ENCODE data around the gene DELE1. TPM values are rescaled to one million over a fixed set of nuclear protein-coding genes. Genes with fewer than 3 reads are reported as not detected.

Gene DELE1
- total RNA-seq, 1 experiment from 2014 or later: 67.6 TPM

DNA sequence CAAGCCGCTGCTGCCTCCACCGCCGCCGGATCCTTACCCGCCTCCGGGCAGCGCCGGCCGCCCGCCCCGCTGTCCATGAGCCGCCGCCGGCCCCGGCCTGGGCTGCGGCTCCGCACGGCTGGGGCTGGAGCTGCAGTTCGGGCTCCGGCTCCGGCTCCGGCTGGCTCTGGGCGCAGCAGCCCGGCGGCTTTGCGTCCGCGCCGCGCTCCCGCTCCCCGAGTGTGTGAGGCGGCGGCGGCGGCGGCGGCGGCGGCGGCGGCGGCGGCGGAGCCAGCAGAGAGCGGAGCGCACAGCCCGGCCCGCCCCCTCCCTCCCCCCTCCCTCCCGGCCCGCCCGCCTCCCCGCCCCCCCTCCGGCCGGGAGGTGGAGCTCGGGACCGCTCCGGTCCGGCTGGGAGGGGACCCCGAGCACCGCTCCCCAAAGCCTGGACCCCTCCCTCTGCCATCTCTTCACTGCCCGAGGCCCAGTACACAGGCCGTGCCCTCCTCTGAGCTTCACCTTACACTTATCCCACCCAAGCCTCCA lies 45.4 kb upstream of the DELE1 start, which contains the start of gene PCDH1:
Gene PCDH1 (minus strand): TSS at position 225 of the 525 bp plus-strand sequence. CDS start 148 bp downstream, at position 77.
- Mint-ChIP-seq H3K4me1 (ENCODE audit: low read depth, unreplicated experiment) (peaks cover 33% of the 10 kb centered on the region), H3K36me3 (ENCODE audit: insufficient read depth, unreplicated experiment) (peaks cover 7% of the 10 kb centered on the region), H3K4me3 (ENCODE audit: unreplicated experiment) (peak within 1 kb of the TSS; percentile 77), H3K9me3 (ENCODE audit: unreplicated experiment) (no peaks in the 10 kb centered on the region), H3K27me3 (ENCODE audit: insufficient read depth, unreplicated experiment) (peaks cover 24% of the 10 kb centered on the region), H3K27ac (ENCODE audit: unreplicated experiment) (no peak within 1 kb of the TSS)
- intact Hi-C loops (cut with micrococcal nuclease; ENCODE audit: unreplicated experiment): loop anchor here (2.0 kb wide), 1 partner anchor 115 kb away; no protein-coding TSS in a partner anchor
- BruUV-seq (replicated peaks): no TSS peak
- ChIA-PET POLR2A (interaction anchor here (1.4 kb wide), 1 partner anchor 28 kb away, joined by 4 read pairs; no protein-coding TSS in a partner anchor), CTCF (interaction anchor here (0.6 to 3.9 kb wide), 26 partner anchors 13 to 209 kb away, joined by 3 to 54 read pairs (median 6); partner anchors contain the start of gene DELE1)
- H3K27me3 ChIP-seq (replicated peaks; ENCODE audit: control insufficient read depth, insufficient read depth, low read length): peaks cover 5% of the 10 kb centered on the region
- no peaks in the 10 kb centered on the region for H3K9me3 ChIP-seq
- peak in 1 of 2 experiments; percentile 48 for DNase-seq
- H3K4me1 ChIP-seq: peaks cover 37% of the 10 kb centered on the region
- H3K36me3 ChIP-seq (ENCODE audit: control insufficient read depth, insufficient read depth, low read length): no peaks in the 10 kb centered on the region; the same call in 1 of the 2 replicates
- TF ChIP-seq, protein P1, sequence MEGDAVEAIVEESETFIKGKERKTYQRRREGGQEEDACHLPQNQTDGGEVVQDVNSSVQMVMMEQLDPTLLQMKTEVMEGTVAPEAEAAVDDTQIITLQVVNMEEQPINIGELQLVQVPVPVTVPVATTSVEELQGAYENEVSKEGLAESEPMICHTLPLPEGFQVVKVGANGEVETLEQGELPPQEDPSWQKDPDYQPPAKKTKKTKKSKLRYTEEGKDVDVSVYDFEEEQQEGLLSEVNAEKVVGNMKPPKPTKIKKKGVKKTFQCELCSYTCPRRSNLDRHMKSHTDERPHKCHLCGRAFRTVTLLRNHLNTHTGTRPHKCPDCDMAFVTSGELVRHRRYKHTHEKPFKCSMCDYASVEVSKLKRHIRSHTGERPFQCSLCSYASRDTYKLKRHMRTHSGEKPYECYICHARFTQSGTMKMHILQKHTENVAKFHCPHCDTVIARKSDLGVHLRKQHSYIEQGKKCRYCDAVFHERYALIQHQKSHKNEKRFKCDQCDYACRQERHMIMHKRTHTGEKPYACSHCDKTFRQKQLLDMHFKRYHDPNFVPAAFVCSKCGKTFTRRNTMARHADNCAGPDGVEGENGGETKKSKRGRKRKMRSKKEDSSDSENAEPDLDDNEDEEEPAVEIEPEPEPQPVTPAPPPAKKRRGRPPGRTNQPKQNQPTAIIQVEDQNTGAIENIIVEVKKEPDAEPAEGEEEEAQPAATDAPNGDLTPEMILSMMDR (IDR thresholded peaks at IDR 0.05; ENCODE audit: insufficient read depth in 1 of 2, low read depth in 1 of 2, low read length in 1 of 2, severe bottlenecking in 1 of 2, unreplicated experiment in 1 of 2): no peak
- peak within 1 kb of the TSS; percentile 60 for H3K4me3 ChIP-seq (ENCODE audit: low read depth, low read length)

DNA sequence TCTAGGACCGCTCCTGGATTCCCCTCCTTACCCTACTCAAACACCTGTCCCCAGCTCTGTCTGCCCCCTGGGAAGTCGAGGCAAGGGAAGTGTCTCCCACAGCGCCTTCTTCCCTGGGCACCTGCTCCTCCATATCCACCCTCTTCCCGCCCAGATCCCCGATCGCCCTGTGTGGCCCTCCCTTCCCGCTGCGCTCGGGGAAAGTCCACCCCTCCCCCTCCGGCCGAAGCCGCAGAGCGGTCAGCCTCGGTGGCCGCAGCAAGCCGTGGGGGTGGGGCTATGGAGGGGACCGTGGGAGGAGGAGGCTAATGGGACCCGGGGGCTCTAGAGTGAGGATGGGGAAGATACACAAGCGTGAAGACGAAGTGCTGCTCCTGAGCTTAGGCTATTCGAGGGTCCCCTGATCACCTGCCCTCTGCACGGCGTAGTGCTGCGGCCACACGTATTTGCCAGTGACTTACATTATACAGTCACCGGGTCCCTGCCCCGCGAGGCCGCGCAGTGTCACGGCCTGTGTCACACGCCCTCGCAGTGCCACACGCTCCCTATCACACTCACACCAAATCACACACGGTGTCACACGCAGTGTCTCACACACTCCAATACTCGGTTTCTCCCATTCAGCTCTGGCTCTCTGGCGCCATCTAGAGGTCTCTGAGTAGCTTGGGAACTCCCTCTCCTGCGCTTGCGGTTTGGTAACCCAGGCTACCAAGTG lies 44.8 kb upstream of the DELE1 start:
- no TSS peak for BruUV-seq (replicated peaks)
- Histone ChIP-seq H3K36me3 (ENCODE audit: control insufficient read depth, insufficient read depth, low read length) (no peaks in the 10 kb centered on the region; the same call in 1 of the 2 replicates), H3K4me1 (peaks cover 34% of the 10 kb centered on the region), H3K9me3 (no peaks in the 10 kb centered on the region), H3K27me3 (replicated peaks; ENCODE audit: control insufficient read depth, insufficient read depth, low read length) (peaks cover 5% of the 10 kb centered on the region), H3K4me3 (ENCODE audit: low read depth, low read length) (peak overlapping the region; percentile 43)
- TF ChIP-seq, protein P1 (IDR thresholded peaks at IDR 0.05; ENCODE audit: insufficient read depth in 1 of 2, low read depth in 1 of 2, low read length in 1 of 2, severe bottlenecking in 1 of 2, unreplicated experiment in 1 of 2): peak; percentile 93 to 95
- Mint-ChIP-seq H3K27me3 (ENCODE audit: insufficient read depth, unreplicated experiment) (peaks cover 26% of the 10 kb centered on the region), H3K9me3 (ENCODE audit: unreplicated experiment) (no peaks in the 10 kb centered on the region), H3K4me1 (ENCODE audit: low read depth, unreplicated experiment) (peaks cover 31% of the 10 kb centered on the region), H3K36me3 (ENCODE audit: insufficient read depth, unreplicated experiment) (peaks cover 7% of the 10 kb centered on the region), H3K4me3 (ENCODE audit: unreplicated experiment) (peak overlapping the region; percentile 77), H3K27ac (ENCODE audit: unreplicated experiment) (no peak overlapping the region)
- CTCF ChIA-PET: interaction anchor here (0.5 to 3.9 kb wide), 30 partner anchors 11 to 270 kb away, joined by 3 to 54 read pairs (median 6); partner anchors contain the start of gene DELE1
- POLR2A ChIA-PET: interaction anchor here (0.7 to 1.4 kb wide), 3 partner anchors 29 to 45 kb away, joined by 3 to 4 read pairs (median 3); no protein-coding TSS in a partner anchor
- intact Hi-C loops (cut with micrococcal nuclease; ENCODE audit: unreplicated experiment): loop anchor here (1.0 to 2.0 kb wide), 8 partner anchors 30 to 214 kb away; no protein-coding TSS in a partner anchor
- DNase-seq: peak; percentile 87 to 88

DNA sequence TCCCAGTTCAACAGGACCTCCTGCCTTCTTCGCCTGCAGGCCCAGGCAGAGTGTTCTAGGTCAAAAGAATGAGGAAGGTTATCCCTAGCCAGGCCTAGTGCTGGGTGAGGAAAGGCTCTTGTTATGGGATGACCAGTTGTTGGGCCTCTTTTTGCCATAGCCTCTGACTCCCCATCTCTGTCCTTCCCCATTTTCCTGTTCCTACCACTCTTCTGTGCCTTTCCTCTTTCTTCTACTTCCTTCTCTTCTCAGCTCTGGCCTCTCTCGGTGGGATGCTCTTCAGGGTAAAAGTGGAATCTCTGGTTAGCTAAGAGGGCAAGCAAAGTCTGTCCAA lies 44.3 kb upstream of the DELE1 start:
- Mint-ChIP-seq H3K4me1 (ENCODE audit: low read depth, unreplicated experiment) (peaks cover 26% of the 10 kb centered on the region), H3K27me3 (ENCODE audit: insufficient read depth, unreplicated experiment) (peaks cover 28% of the 10 kb centered on the region), H3K27ac (ENCODE audit: unreplicated experiment) (no peak overlapping the region), H3K4me3 (ENCODE audit: unreplicated experiment) (peak overlapping the region; percentile 77), H3K9me3 (ENCODE audit: unreplicated experiment) (no peaks in the 10 kb centered on the region), H3K36me3 (ENCODE audit: insufficient read depth, unreplicated experiment) (peaks cover 7% of the 10 kb centered on the region)
- CTCF ChIA-PET: interaction anchor here (0.5 to 3.9 kb wide), 22 partner anchors 11 to 271 kb away, joined by 3 to 54 read pairs (median 7); partner anchors contain the start of gene DELE1
- H3K4me3 ChIP-seq (ENCODE audit: low read depth, low read length): no peak overlapping the region
- H3K36me3 ChIP-seq (ENCODE audit: control insufficient read depth, insufficient read depth, low read length): no peaks in the 10 kb centered on the region; the same call in 1 of the 2 replicates
- intact Hi-C loops (cut with micrococcal nuclease; ENCODE audit: unreplicated experiment): loop anchor here (1.0 to 2.0 kb wide), 8 partner anchors 30 to 214 kb away; no protein-coding TSS in a partner anchor
- no TSS peak for BruUV-seq (replicated peaks)
- no peaks in the 10 kb centered on the region for H3K9me3 ChIP-seq
- H3K4me1 ChIP-seq: peaks cover 29% of the 10 kb centered on the region
- peaks cover 5% of the 10 kb centered on the region for H3K27me3 ChIP-seq (replicated peaks; ENCODE audit: control insufficient read depth, insufficient read depth, low read length)
- POLR2A ChIA-PET: interaction anchor here (0.7 kb wide), 2 partner anchors 34 to 45 kb away, joined by 3 read pairs; no protein-coding TSS in a partner anchor
- TF ChIP-seq, protein P1 (IDR thresholded peaks at IDR 0.05; ENCODE audit: insufficient read depth in 1 of 2, low read depth in 1 of 2, low read length in 1 of 2, severe bottlenecking in 1 of 2, unreplicated experiment in 1 of 2): no peak
- no peak for DNase-seq
